HUES48 (cell line): ENCODE measurements around the gene GJB1.
"Not testable (repeated sequence)": the region's sequence is repeated elsewhere in the genome, so short reads cannot be mapped to it uniquely, and the experiment has no call there.

Experiments used
- H3K27ac ChIP-seq: one replicate; pipeline ENCODE4 v1.7.0; 2013; ENCODE audit warnings: low read depth, low read length, inconsistent platforms
- H3K27me3 ChIP-seq: 2 replicates; pipeline ENCODE4 v1.6.1; 2013; ENCODE audit warnings: mild to moderate bottlenecking, low read length; ENCODE audit not compliant: control insufficient read depth, insufficient read depth
- H3K36me3 ChIP-seq: 2 replicates; pipeline ENCODE4 v1.6.1; 2013; ENCODE audit warnings: low read length; ENCODE audit not compliant: control insufficient read depth, insufficient read depth
- H3K4me1 ChIP-seq: 2 replicates; pipeline ENCODE4 v1.6.1; 2013; ENCODE audit warnings: mild to moderate bottlenecking, low read length; ENCODE audit not compliant: control insufficient read depth, insufficient read depth
- H3K4me3 ChIP-seq: 2 replicates; pipeline ENCODE4 v1.5.1; 2013; ENCODE audit warnings: mild to moderate bottlenecking, low read depth, low read length
- H3K9ac ChIP-seq: 2 replicates; pipeline ENCODE4 v1.6.1; 2013; ENCODE audit warnings: mild to moderate bottlenecking, low read depth, low read length, moderate library complexity
- H3K9me3 ChIP-seq: 2 replicates; pipeline ENCODE4 v1.6.1; 2013; ENCODE audit warnings: low read length; ENCODE audit not compliant: control insufficient read depth, insufficient read depth

GJB1 gene

GRCh38 chrX:71222929-71223328, at the start of gene GJB1:
GJB1 (plus strand) TSS chrX:71223224; CDS start chrX:71223708, 484 bp downstream.
- no peak within 1 kb of the TSS for H3K4me3 ChIP-seq
- no peaks in the 10 kb centered on the region for H3K4me1 ChIP-seq
- H3K36me3 ChIP-seq, result no peaks in the 10 kb centered on the region
- no peak within 1 kb of the TSS for H3K27ac ChIP-seq
- H3K27me3 ChIP-seq, result no peaks in the 10 kb centered on the region
- H3K9me3 ChIP-seq, result peaks cover 32% of the 10 kb centered on the region
- H3K9ac ChIP-seq, result no peak within 1 kb of the TSS

- Histone ChIP-seq H3K36me3 (no peaks in the 10 kb centered on the region), H3K27ac (no peak overlapping the region), H3K9me3 (peaks cover 47% of the 10 kb centered on the region), H3K27me3 (no peaks in the 10 kb centered on the region), H3K9ac (no peak overlapping the region), H3K4me1 (no peaks in the 10 kb centered on the region), H3K4me3 (no peak overlapping the region)
These were observed 49.6 kb upstream of the GJB1 start for GRCh38 chrX:71173440-71173839.

- Histone ChIP-seq H3K4me1 (no peaks in the 10 kb centered on the region), H3K4me3 (no peak overlapping the region)
These were observed 48.2 kb upstream of the GJB1 start for GRCh38 chrX:71174795-71175194.

GRCh38 chrX:71175531-71175930, 47.5 kb upstream of the GJB1 start:
- Histone ChIP-seq H3K9me3 (peaks cover 45% of the 10 kb centered on the region), H3K36me3 (no peaks in the 10 kb centered on the region), H3K4me3 (no peak overlapping the region), H3K27ac (no peak overlapping the region), H3K27me3 (no peaks in the 10 kb centered on the region), H3K9ac (no peak overlapping the region), H3K4me1 (no peaks in the 10 kb centered on the region)

More at GRCh38 chrX:71174795-71175194, 48.2 kb upstream of the GJB1 start:
- no peak overlapping the region for H3K9ac ChIP-seq
- H3K27ac ChIP-seq, result no peak overlapping the region
- peaks cover 45% of the 10 kb centered on the region for H3K9me3 ChIP-seq
- H3K27me3 ChIP-seq, result no peaks in the 10 kb centered on the region
- no peaks in the 10 kb centered on the region for H3K36me3 ChIP-seq

GRCh38 chrX:71177327-71177726, 45.7 kb upstream of the GJB1 start:
- H3K4me1 ChIP-seq, result 0 out of 2 replicates have a peak, but pooled peaks cover under 1% of the 10 kb centered on the region
- no peak overlapping the region for H3K27ac ChIP-seq
- H3K36me3 ChIP-seq, result no peaks in the 10 kb centered on the region
- no peak overlapping the region for H3K4me3 ChIP-seq
- peaks cover 40% of the 10 kb centered on the region for H3K9me3 ChIP-seq
- no peaks in the 10 kb centered on the region for H3K27me3 ChIP-seq
- no peak overlapping the region for H3K9ac ChIP-seq

GRCh38 chrX:71178908-71179307, 44.1 kb upstream of the GJB1 start:
- Histone ChIP-seq H3K9ac (no peak overlapping the region), H3K9me3 (peaks cover 42% of the 10 kb centered on the region), H3K27ac (no peak overlapping the region), H3K36me3 (no peaks in the 10 kb centered on the region), H3K27me3 (no peaks in the 10 kb centered on the region), H3K4me1 (peaks cover 13% of the 10 kb centered on the region), H3K4me3 (no peak overlapping the region)

GRCh38 chrX:71180579-71181265, 42.3 kb upstream of the GJB1 start:
- peaks cover 33% of the 10 kb centered on the region for H3K9me3 ChIP-seq
- H3K4me1 ChIP-seq, result peaks cover 13% of the 10 kb centered on the region
- not testable (repeated sequence) for H3K9ac ChIP-seq, H3K4me3 ChIP-seq, H3K36me3 ChIP-seq, H3K27ac ChIP-seq, H3K27me3 ChIP-seq

GRCh38 chrX:71181558-71181909, 41.5 kb upstream of the GJB1 start:
- peak overlapping the region; percentile 82 for H3K9ac ChIP-seq
- no peaks in the 10 kb centered on the region for H3K36me3 ChIP-seq
- no peaks in the 10 kb centered on the region for H3K27me3 ChIP-seq
- peaks cover 33% of the 10 kb centered on the region for H3K9me3 ChIP-seq
- H3K4me3 ChIP-seq, result peak overlapping the region; percentile 54
- H3K27ac ChIP-seq, result peak overlapping the region; percentile 98
- peaks cover 13% of the 10 kb centered on the region for H3K4me1 ChIP-seq

GRCh38 chrX:71181910-71182799, 40.9 kb upstream of the GJB1 start:
- Histone ChIP-seq H3K27ac (peak overlapping the region; percentile 98), H3K4me1 (peaks cover 13% of the 10 kb centered on the region), H3K9me3 (peaks cover 34% of the 10 kb centered on the region)

GRCh38 chrX:71182871-71183270, 40.2 kb upstream of the GJB1 start:
- H3K9ac ChIP-seq, result peak overlapping the region; percentile 72
- peak overlapping the region; percentile 43 for H3K4me3 ChIP-seq
- H3K27ac ChIP-seq, result peak overlapping the region; percentile 98

More at GRCh38 chrX:71181910-71182799, 40.9 kb upstream of the GJB1 start:
- H3K9ac ChIP-seq, result peak overlapping the region; percentile 82
- peak overlapping the region; percentile 54 for H3K4me3 ChIP-seq
- no peaks in the 10 kb centered on the region for H3K27me3 ChIP-seq
- H3K36me3 ChIP-seq, result no peaks in the 10 kb centered on the region

GRCh38 chrX:71183341-71183740, 39.7 kb upstream of the GJB1 start:
- Histone ChIP-seq H3K36me3 (no peaks in the 10 kb centered on the region), H3K9me3 (peaks cover 32% of the 10 kb centered on the region), H3K27ac (peak overlapping the region; percentile 98), H3K4me3 (no peak overlapping the region; the same call in 1 of the 2 replicates), H3K9ac (no peak overlapping the region), H3K4me1 (peaks cover 13% of the 10 kb centered on the region), H3K27me3 (no peaks in the 10 kb centered on the region)

More at GRCh38 chrX:71182871-71183270, 40.2 kb upstream of the GJB1 start:
- Histone ChIP-seq H3K27me3 (no peaks in the 10 kb centered on the region), H3K4me1 (peaks cover 13% of the 10 kb centered on the region), H3K36me3 (no peaks in the 10 kb centered on the region), H3K9me3 (peaks cover 32% of the 10 kb centered on the region)
